ENCODE data around the gene TTBK2. TPM values are rescaled to one million over a fixed set of nuclear protein-coding genes. Genes with fewer than 3 reads are reported as not detected.

Gene TTBK2
- total RNA-seq, 1 experiment from 2014 or later: 10.6 TPM

GRCh38 chr15:42705336-42705735 is 215.2 kb downstream of the TTBK2 start:
- TF ChIP-seq CEBPB (IDR thresholded peaks at IDR 0.05; ENCODE audit: low read depth) (no peak), ZFX (IDR thresholded peaks at IDR 0.05) (no peak), JUND (IDR thresholded peaks at IDR 0.05) (no peak), SRF (IDR thresholded peaks at IDR 0.05; ENCODE audit: low read depth) (no peak), CBX3 (IDR thresholded peaks at IDR 0.05; ENCODE audit: low read depth) (no peak), CTCF (IDR thresholded peaks at IDR 0.05 in 2 of 3, conservative IDR thresholded peaks at IDR 0.05 in 1 of 3; ENCODE audit: borderline replicate concordance in 1 of 3, insufficient read depth in 1 of 3, low read depth in 2 of 3, low read length in 2 of 3) (no peak), MAX (IDR thresholded peaks at IDR 0.05) (no peak), POLR2AphosphoS5 (IDR thresholded peaks at IDR 0.05; ENCODE audit: low read depth, low read length) (no peak), YY1 (IDR thresholded peaks at IDR 0.05; ENCODE audit: extremely low read depth, insufficient replicate concordance, low read depth, low read length) (no peak)
- H3K4me2 ChIP-seq (ENCODE audit: low read length): no peak overlapping the region
- intact Hi-C loops (cut with micrococcal nuclease): loop anchor here (10.0 kb wide), 1 partner anchor 579 kb away; no protein-coding TSS in a partner anchor
- 0 out of 4 replicates have a peak, but pooled peaks cover 0 to 4% of the 10 kb centered on the region in 2 experiments for H3K9me3 ChIP-seq (ENCODE audit: control insufficient read depth in 1 of 2, insufficient read depth in 1 of 2, low read depth in 1 of 2, low read length in 2 of 2)
- 0 out of 4 replicates have a peak, but pooled peaks cover 0 to 3% of the 10 kb centered on the region in 2 experiments for H3K4me1 ChIP-seq (ENCODE audit: control insufficient read depth in 1 of 2, insufficient read depth in 2 of 2, low read length in 2 of 2)
- no TSS peak for BruUV-seq (replicated peaks)
- ATAC-seq: no peak
- no peak overlapping the region for H2AFZ ChIP-seq (ENCODE audit: low read depth, low read length, poor library complexity, severe bottlenecking)
- H3K9me2 ChIP-seq (ENCODE audit: insufficient read depth): no peaks in the 10 kb centered on the region
- H3K27ac ChIP-seq (ENCODE audit: low read depth, low read length): no peak overlapping the region
- H3K4me3 ChIP-seq (replicated peaks in 1 of 2; ENCODE audit: low read depth in 1 of 2, low read length in 2 of 2): no peak overlapping the region
- no peaks in the 10 kb centered on the region for H3K79me2 ChIP-seq (ENCODE audit: insufficient read depth, low read length)
- H3K36me3 ChIP-seq (ENCODE audit: control insufficient read depth in 1 of 2, insufficient read depth in 2 of 2, low read length in 2 of 2): no peaks in the 10 kb centered on the region
- ChIA-PET RAD21 (ENCODE audit: low non-redundant PET in 1 of 2, low total read pairs in 2 of 2, uncharacterized antibody in 2 of 2, unreplicated experiment in 2 of 2) (no interaction called here), POLR2A (no interaction called here), CTCF (interaction anchor here (1.2 to 4.7 kb wide), 4 partner anchors 9 to 498 kb away, joined by 3 to 23 read pairs (median 4); no protein-coding TSS in a partner anchor)
- H3K27me3 ChIP-seq (ENCODE audit: insufficient read depth, low read length): no peaks in the 10 kb centered on the region
- no peak for DNase-seq (ENCODE audit: low read depth, low spot score)
- no peak overlapping the region for H3K9ac ChIP-seq (ENCODE audit: low read length)
- no peaks in the 10 kb centered on the region for H4K20me1 ChIP-seq (ENCODE audit: insufficient read depth)
